Nephron progenitor cell (in vitro differentiated cells): ENCODE data around the gene UBFD1.

Source experiments
- DNase-seq: peaks from one replicate; pipeline ENCODE4 v3.0.0; 2021
- H3K27ac Mint-ChIP-seq: 2 replicates; pipeline ENCODE4 v1.8.0; 2021; ENCODE audit warnings: mild to moderate bottlenecking, moderate library complexity, mixed read lengths
- H3K27me3 Mint-ChIP-seq: 2 replicates; pipeline ENCODE4 v1.8.0; 2021; ENCODE audit warnings: mild to moderate bottlenecking, low read depth, mixed read lengths; ENCODE audit not compliant: poor library complexity
- H3K36me3 Mint-ChIP-seq: 2 replicates; pipeline ENCODE4 v1.8.0; 2021; ENCODE audit warnings: low read depth, mixed read lengths
- H3K4me1 Mint-ChIP-seq: 2 replicates; pipeline ENCODE4 v1.8.0; 2021; ENCODE audit warnings: mixed read lengths
- H3K4me3 Mint-ChIP-seq: 2 replicates; pipeline ENCODE4 v1.8.0; 2021; ENCODE audit warnings: mild to moderate bottlenecking, moderate library complexity, mixed read lengths
- H3K9me3 Mint-ChIP-seq: 2 replicates; pipeline ENCODE4 v1.8.0; 2021; ENCODE audit warnings: mild to moderate bottlenecking, moderate library complexity, mixed read lengths
- CTCF ChIP-seq: fragments of 200-600 bp; sonication (generic); IDR thresholded peaks from 2 replicates; pipeline ENCODE4 v1.5.0; 2021; ENCODE audit warnings: antibody characterized with exemption

Gene UBFD1

DNA sequence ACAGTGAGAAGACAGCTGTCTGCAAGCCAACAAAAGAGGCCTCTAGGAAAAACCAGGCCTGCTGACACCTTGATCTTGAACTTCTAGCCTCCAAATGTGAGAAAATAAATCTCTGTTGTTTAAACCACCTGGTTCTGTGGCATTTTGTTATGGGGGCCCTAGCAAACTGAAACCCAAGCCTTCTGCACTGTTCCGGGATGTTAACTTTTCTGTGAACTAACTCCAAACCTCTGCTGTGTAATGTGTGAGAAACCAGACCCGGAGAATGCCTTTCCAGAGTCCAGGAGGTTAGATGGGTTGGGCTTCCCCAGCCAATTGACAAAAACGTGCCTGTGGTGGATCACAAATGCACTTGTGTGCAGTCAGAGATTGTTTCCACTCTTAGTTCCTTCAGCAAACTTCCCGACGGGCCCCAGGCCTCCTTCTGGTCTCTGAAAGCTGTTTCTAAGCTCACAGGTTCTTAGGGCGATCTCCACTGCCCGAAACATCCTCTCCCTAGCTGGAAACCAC, 33.6 kb upstream of the UBFD1 start:
- Mint-ChIP-seq H3K4me1 (no peaks in the 10 kb centered on the region), H3K36me3 (peaks cover 61% of the 10 kb centered on the region), H3K27ac (peak overlapping the region; percentile 53), H3K4me3 (no peak overlapping the region), H3K27me3 (no peaks in the 10 kb centered on the region), H3K9me3 (no peaks in the 10 kb centered on the region)
- no peak for DNase-seq
- no peak for TF ChIP-seq CTCF

DNA sequence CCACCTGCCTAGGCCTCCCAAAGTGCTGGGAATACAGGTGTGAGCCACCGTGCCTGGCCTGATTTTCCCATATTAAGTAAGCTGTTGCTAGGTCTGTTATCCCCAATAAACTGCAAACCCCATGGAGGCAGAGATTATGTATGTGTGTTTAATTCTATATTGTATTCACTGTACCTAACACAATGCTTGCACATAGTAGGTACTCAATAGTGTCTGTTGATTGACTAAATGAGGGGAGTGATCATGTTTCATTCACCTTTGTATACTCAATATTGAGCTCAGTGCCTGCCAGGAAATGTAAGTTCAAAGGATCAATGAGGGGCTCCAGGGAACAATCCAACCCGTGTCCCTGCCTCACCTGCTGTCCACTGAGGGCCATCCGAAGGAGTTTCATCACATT, 32.6 kb upstream of the UBFD1 start:
- DNase-seq: no peak
- Mint-ChIP-seq H3K27me3 (no peaks in the 10 kb centered on the region), H3K27ac (peak overlapping the region; percentile 69), H3K4me1 (no peaks in the 10 kb centered on the region), H3K36me3 (peaks cover 52% of the 10 kb centered on the region), H3K9me3 (no peaks in the 10 kb centered on the region), H3K4me3 (no peak overlapping the region)
- TF ChIP-seq CTCF: no peak

GRCh38 chr16:23527961-23528643, 29.4 kb upstream of the UBFD1 start:
- DNase-seq: no peak
- no peaks in the 10 kb centered on the region for H3K27me3 Mint-ChIP-seq
- no peaks in the 10 kb centered on the region for H3K4me1 Mint-ChIP-seq
- no peak overlapping the region for H3K4me3 Mint-ChIP-seq
- no peaks in the 10 kb centered on the region for H3K9me3 Mint-ChIP-seq
- H3K36me3 Mint-ChIP-seq: peaks cover 29% of the 10 kb centered on the region
- TF ChIP-seq CTCF: no peak
- H3K27ac Mint-ChIP-seq: no peak overlapping the region

- Mint-ChIP-seq H3K9me3 (no peaks in the 10 kb centered on the region), H3K4me3 (no peak overlapping the region), H3K27me3 (no peaks in the 10 kb centered on the region), H3K36me3 (peaks cover 27% of the 10 kb centered on the region), H3K27ac (no peak overlapping the region), H3K4me1 (no peaks in the 10 kb centered on the region)
- DNase-seq: no peak
- TF ChIP-seq CTCF: no peak
Measured at GRCh38 chr16:23528644-23529310, 28.8 kb upstream of the UBFD1 start.

DNA sequence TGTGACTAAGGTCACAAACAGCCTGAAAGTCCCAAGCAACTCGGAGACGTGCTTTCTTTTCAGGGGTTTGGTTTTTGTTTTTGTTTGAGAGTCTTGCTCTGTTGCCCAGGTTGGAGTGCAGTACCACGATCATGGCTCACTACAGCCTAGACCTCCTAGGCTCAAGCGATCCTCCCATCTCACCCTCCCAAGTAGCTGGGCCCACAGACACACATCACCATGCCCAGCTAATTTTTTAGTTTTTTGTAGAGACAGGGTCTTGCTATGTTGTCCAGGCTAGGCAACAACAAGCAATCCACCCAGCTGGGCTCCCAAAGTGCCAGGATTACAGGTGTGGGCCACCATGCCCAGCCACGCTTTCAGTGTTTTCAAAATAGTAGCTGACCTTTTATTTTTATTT, 27.5 kb upstream of the UBFD1 start:
- no peak for DNase-seq
- Mint-ChIP-seq H3K4me3 (no peak overlapping the region), H3K9me3 (no peaks in the 10 kb centered on the region), H3K36me3 (peaks cover 23% of the 10 kb centered on the region), H3K27me3 (no peaks in the 10 kb centered on the region), H3K27ac (no peak overlapping the region), H3K4me1 (no peaks in the 10 kb centered on the region)
- no peak for TF ChIP-seq CTCF

- no peak overlapping the region for H3K27ac Mint-ChIP-seq
- no peak overlapping the region for H3K4me3 Mint-ChIP-seq
- no peaks in the 10 kb centered on the region for H3K27me3 Mint-ChIP-seq
- peaks cover 10% of the 10 kb centered on the region for H3K36me3 Mint-ChIP-seq
- no peaks in the 10 kb centered on the region for H3K4me1 Mint-ChIP-seq
- TF ChIP-seq CTCF: no peak
- no peaks in the 10 kb centered on the region for H3K9me3 Mint-ChIP-seq
- no peak for DNase-seq
Measured at GRCh38 chr16:23532448-23532847, 25.1 kb upstream of the UBFD1 start.
